GM10847 (cell line): Measurements from ENCODE around the gene DYRK3.

Experiments
- POLR2A ChIP-seq: IDR thresholded peaks from 2 replicates; pipeline ENCODE4 v1.6.1; 2011; ENCODE audit not compliant: insufficient read length; ENCODE audit errors: extremely low read depth

DYRK3 gene

GRCh38 chr1:206664740-206665139, 29.4 kb downstream of the DYRK3 start:
- TF ChIP-seq POLR2A, result no peak

- no peak for TF ChIP-seq POLR2A
Observed at GRCh38 chr1:206666031-206666561, 30.8 kb downstream of the DYRK3 start.

GRCh38 chr1:206666954-206667665, 31.8 kb downstream of the DYRK3 start:
- no peak for TF ChIP-seq POLR2A

- no peak for TF ChIP-seq POLR2A
Observed at GRCh38 chr1:206668351-206668750, 33.0 kb downstream of the DYRK3 start.

- no peak for TF ChIP-seq POLR2A
Observed at GRCh38 chr1:206668874-206669410, 33.6 kb downstream of the DYRK3 start.

GRCh38 chr1:206672011-206672688, 36.8 kb downstream of the DYRK3 start:
- TF ChIP-seq POLR2A, result no peak

- TF ChIP-seq POLR2A, result no peak
Observed at GRCh38 chr1:206672844-206673758, 37.8 kb downstream of the DYRK3 start.

- TF ChIP-seq POLR2A, result no peak
Observed at GRCh38 chr1:206674236-206674635, 38.9 kb downstream of the DYRK3 start.

- TF ChIP-seq POLR2A, result no peak
Observed at GRCh38 chr1:206674745-206675175, 39.4 kb downstream of the DYRK3 start.

GRCh38 chr1:206676499-206676898, 41.2 kb downstream of the DYRK3 start:
- TF ChIP-seq POLR2A, result no peak

- TF ChIP-seq POLR2A, result no peak
Observed at GRCh38 chr1:206678490-206678889, 43.2 kb downstream of the DYRK3 start.

- no peak for TF ChIP-seq POLR2A
Observed at GRCh38 chr1:206679738-206680211, 44.4 kb downstream of the DYRK3 start.

- no peak for TF ChIP-seq POLR2A
Observed at GRCh38 chr1:206680279-206680678, 44.9 kb downstream of the DYRK3 start.

GRCh38 chr1:206681359-206681758, 46.0 kb downstream of the DYRK3 start:
- TF ChIP-seq POLR2A, result no peak

- no peak for TF ChIP-seq POLR2A
Observed at GRCh38 chr1:206682111-206682510, 46.8 kb downstream of the DYRK3 start.
